Panc1 (cell line): ENCODE data around the gene RRP9.

ENCODE experiments used
- TF ChIP-seq, protein P1 (sequence below): fragments of 450-650 bp; IDR thresholded peaks from 2 replicates; pipeline ENCODE4 v1.5.1; 2017; ENCODE audit warnings: mild to moderate bottlenecking
- TF ChIP-seq, protein P2 (sequence below), 2 experiments: IDR thresholded peaks; 2 replicates each; pipeline ENCODE4 v1.6.1; 2011 to 2012; ENCODE audit warnings: low read depth in 2 of 2, control low read depth in 1 of 2, low read length in 1 of 2, mild to moderate bottlenecking in 1 of 2, moderate library complexity in 1 of 2; ENCODE audit not compliant: insufficient read depth in 1 of 2

DNA sequence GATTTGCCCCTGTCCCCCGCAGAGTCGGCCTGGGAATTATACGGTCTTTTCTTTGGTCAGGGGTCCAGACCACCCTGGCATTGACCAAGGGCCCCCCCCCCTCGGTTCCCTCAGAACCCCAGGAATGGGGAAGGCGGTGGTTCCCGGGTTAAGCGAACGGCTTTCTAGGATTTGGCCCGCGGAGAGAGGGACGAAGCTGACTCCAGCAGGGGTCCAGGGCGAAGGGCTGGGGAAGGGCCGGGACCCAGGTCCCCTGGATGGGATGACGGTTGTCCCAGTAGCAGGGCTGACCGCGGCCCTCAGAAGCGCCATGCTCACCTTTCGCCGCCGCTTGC lies 274 bp downstream of the RRP9 start:
- TF ChIP-seq, protein P1, sequence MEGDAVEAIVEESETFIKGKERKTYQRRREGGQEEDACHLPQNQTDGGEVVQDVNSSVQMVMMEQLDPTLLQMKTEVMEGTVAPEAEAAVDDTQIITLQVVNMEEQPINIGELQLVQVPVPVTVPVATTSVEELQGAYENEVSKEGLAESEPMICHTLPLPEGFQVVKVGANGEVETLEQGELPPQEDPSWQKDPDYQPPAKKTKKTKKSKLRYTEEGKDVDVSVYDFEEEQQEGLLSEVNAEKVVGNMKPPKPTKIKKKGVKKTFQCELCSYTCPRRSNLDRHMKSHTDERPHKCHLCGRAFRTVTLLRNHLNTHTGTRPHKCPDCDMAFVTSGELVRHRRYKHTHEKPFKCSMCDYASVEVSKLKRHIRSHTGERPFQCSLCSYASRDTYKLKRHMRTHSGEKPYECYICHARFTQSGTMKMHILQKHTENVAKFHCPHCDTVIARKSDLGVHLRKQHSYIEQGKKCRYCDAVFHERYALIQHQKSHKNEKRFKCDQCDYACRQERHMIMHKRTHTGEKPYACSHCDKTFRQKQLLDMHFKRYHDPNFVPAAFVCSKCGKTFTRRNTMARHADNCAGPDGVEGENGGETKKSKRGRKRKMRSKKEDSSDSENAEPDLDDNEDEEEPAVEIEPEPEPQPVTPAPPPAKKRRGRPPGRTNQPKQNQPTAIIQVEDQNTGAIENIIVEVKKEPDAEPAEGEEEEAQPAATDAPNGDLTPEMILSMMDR: no peak
- TF ChIP-seq, protein P2, sequence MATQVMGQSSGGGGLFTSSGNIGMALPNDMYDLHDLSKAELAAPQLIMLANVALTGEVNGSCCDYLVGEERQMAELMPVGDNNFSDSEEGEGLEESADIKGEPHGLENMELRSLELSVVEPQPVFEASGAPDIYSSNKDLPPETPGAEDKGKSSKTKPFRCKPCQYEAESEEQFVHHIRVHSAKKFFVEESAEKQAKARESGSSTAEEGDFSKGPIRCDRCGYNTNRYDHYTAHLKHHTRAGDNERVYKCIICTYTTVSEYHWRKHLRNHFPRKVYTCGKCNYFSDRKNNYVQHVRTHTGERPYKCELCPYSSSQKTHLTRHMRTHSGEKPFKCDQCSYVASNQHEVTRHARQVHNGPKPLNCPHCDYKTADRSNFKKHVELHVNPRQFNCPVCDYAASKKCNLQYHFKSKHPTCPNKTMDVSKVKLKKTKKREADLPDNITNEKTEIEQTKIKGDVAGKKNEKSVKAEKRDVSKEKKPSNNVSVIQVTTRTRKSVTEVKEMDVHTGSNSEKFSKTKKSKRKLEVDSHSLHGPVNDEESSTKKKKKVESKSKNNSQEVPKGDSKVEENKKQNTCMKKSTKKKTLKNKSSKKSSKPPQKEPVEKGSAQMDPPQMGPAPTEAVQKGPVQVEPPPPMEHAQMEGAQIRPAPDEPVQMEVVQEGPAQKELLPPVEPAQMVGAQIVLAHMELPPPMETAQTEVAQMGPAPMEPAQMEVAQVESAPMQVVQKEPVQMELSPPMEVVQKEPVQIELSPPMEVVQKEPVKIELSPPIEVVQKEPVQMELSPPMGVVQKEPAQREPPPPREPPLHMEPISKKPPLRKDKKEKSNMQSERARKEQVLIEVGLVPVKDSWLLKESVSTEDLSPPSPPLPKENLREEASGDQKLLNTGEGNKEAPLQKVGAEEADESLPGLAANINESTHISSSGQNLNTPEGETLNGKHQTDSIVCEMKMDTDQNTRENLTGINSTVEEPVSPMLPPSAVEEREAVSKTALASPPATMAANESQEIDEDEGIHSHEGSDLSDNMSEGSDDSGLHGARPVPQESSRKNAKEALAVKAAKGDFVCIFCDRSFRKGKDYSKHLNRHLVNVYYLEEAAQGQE (IDR thresholded peaks at IDR 0.05; ENCODE audit: insufficient read depth in 1 of 2, low read depth in 2 of 2, low read length in 1 of 2): no peak
